ENCODE results near the gene SULF2. TPM values are rescaled to one million over a fixed set of nuclear protein-coding genes. Genes with fewer than 3 reads are reported as not detected.

SULF2 gene
- total RNA-seq, 1 experiment from 2014 or later: 13.0 TPM

- H3K4me1 ChIP-seq (ENCODE audit: control insufficient read depth in 1 of 2, insufficient read depth in 2 of 2, low read length in 2 of 2): no peaks in the 10 kb centered on the region
- H2AFZ ChIP-seq (ENCODE audit: low read depth, low read length, poor library complexity, severe bottlenecking): no peak overlapping the region
- H3K4me2 ChIP-seq (ENCODE audit: low read length): no peak overlapping the region
- intact Hi-C loops (cut with micrococcal nuclease): no loop called here
- H3K9ac ChIP-seq (ENCODE audit: low read length): no peak overlapping the region
- CTCF ChIA-PET: no interaction called here
- ATAC-seq (no peak), DNase-seq (ENCODE audit: low read depth, low spot score) (no peak)
- no peaks in the 10 kb centered on the region for H3K79me2 ChIP-seq (ENCODE audit: insufficient read depth, low read length)
- no peak overlapping the region for H3K27ac ChIP-seq (ENCODE audit: low read depth, low read length)
- TF ChIP-seq POLR2AphosphoS5 (IDR thresholded peaks at IDR 0.05; ENCODE audit: low read depth, low read length) (no peak), SP1 (IDR thresholded peaks at IDR 0.05; ENCODE audit: low read depth) (no peak), ATF3 (IDR thresholded peaks at IDR 0.05) (no peak), YY1 (IDR thresholded peaks at IDR 0.05; ENCODE audit: extremely low read depth, insufficient replicate concordance, low read depth, low read length) (no peak), TCF7L2 (IDR thresholded peaks at IDR 0.05; ENCODE audit: borderline replicate concordance, extremely low read depth, insufficient read depth, insufficient read length) (no peak)
- no peaks in the 10 kb centered on the region for H4K20me1 ChIP-seq (ENCODE audit: insufficient read depth)
- peaks cover 14% of the 10 kb centered on the region in 2 experiments; a peak in 3 of 4 replicates for H3K36me3 ChIP-seq (ENCODE audit: control insufficient read depth in 1 of 2, insufficient read depth in 2 of 2, low read length in 2 of 2)
- H3K4me3 ChIP-seq (replicated peaks in 1 of 2; ENCODE audit: low read depth in 1 of 2, low read length in 2 of 2): no peak overlapping the region
- POLR2A ChIA-PET: no interaction called here
- RAD21 ChIA-PET (ENCODE audit: low non-redundant PET in 1 of 2, low total read pairs in 2 of 2, uncharacterized antibody in 2 of 2, unreplicated experiment in 2 of 2): no interaction called here
- no peaks in the 10 kb centered on the region for H3K9me3 ChIP-seq (ENCODE audit: control insufficient read depth in 1 of 2, insufficient read depth in 1 of 2, low read depth in 1 of 2, low read length in 2 of 2)
- no peaks in the 10 kb centered on the region for H3K27me3 ChIP-seq (ENCODE audit: insufficient read depth, low read length)
- no TSS peak for BruUV-seq (replicated peaks)
- H3K9me2 ChIP-seq (ENCODE audit: insufficient read depth): no peaks in the 10 kb centered on the region
These were observed 131.4 kb downstream of the SULF2 start for GRCh38 chr20:47653869-47654268.

GRCh38 chr20:47652794-47653193 is 132.5 kb downstream of the SULF2 start:
- H3K27ac ChIP-seq (ENCODE audit: low read depth, low read length): no peak overlapping the region
- no TSS peak for BruUV-seq (replicated peaks)
- no peaks in the 10 kb centered on the region for H4K20me1 ChIP-seq (ENCODE audit: insufficient read depth)
- H3K79me2 ChIP-seq (ENCODE audit: insufficient read depth, low read length): no peaks in the 10 kb centered on the region
- no peaks in the 10 kb centered on the region for H3K27me3 ChIP-seq (ENCODE audit: insufficient read depth, low read length)
- RAD21 ChIA-PET (ENCODE audit: low non-redundant PET in 1 of 2, low total read pairs in 2 of 2, uncharacterized antibody in 2 of 2, unreplicated experiment in 2 of 2): no interaction called here
- no peaks in the 10 kb centered on the region for H3K9me3 ChIP-seq (ENCODE audit: control insufficient read depth in 1 of 2, insufficient read depth in 1 of 2, low read depth in 1 of 2, low read length in 2 of 2)
- H3K4me2 ChIP-seq (ENCODE audit: low read length): no peak overlapping the region
- H3K9me2 ChIP-seq (ENCODE audit: insufficient read depth): no peaks in the 10 kb centered on the region
- POLR2A ChIA-PET: no interaction called here
- DNase-seq (ENCODE audit: low read depth, low spot score) (no peak), ATAC-seq (no peak)
- H3K9ac ChIP-seq (ENCODE audit: low read length): no peak overlapping the region
- intact Hi-C loops (cut with micrococcal nuclease): no loop called here
- CTCF ChIA-PET: no interaction called here
- H3K36me3 ChIP-seq (ENCODE audit: control insufficient read depth in 1 of 2, insufficient read depth in 2 of 2, low read length in 2 of 2): peaks cover 14 to 17% of the 10 kb centered on the region in 2 experiments; a peak in 3 of 4 replicates
- no peak overlapping the region for H2AFZ ChIP-seq (ENCODE audit: low read depth, low read length, poor library complexity, severe bottlenecking)
- no peak overlapping the region for H3K4me3 ChIP-seq (replicated peaks in 1 of 2; ENCODE audit: low read depth in 1 of 2, low read length in 2 of 2)
- H3K4me1 ChIP-seq (ENCODE audit: control insufficient read depth in 1 of 2, insufficient read depth in 2 of 2, low read length in 2 of 2): no peaks in the 10 kb centered on the region
- TF ChIP-seq SRF (IDR thresholded peaks at IDR 0.05; ENCODE audit: low read depth): no peak
- TF ChIP-seq ZFX (IDR thresholded peaks at IDR 0.05): no peak
- TF ChIP-seq RAD21 (IDR thresholded peaks at IDR 0.05; ENCODE audit: low read depth): no peak
- TF ChIP-seq CBX3 (IDR thresholded peaks at IDR 0.05; ENCODE audit: low read depth): no peak
- TF ChIP-seq YY1 (IDR thresholded peaks at IDR 0.05; ENCODE audit: extremely low read depth, insufficient replicate concordance, low read depth, low read length): no peak
- no peak for TF ChIP-seq CTCF (IDR thresholded peaks at IDR 0.05 in 2 of 3, conservative IDR thresholded peaks at IDR 0.05 in 1 of 3; ENCODE audit: borderline replicate concordance in 1 of 3, insufficient read depth in 1 of 3, low read depth in 2 of 3, low read length in 2 of 3)
- no peak for TF ChIP-seq FOSL1 (IDR thresholded peaks at IDR 0.05; ENCODE audit: low read depth)
- TF ChIP-seq JUND (IDR thresholded peaks at IDR 0.05): no peak
- TF ChIP-seq EZH2phosphoT487 (IDR thresholded peaks at IDR 0.05; ENCODE audit: borderline replicate concordance): no peak
- no peak for TF ChIP-seq ZBTB33 (IDR thresholded peaks at IDR 0.05; ENCODE audit: extremely low read depth, insufficient replicate concordance, low read length)
- no peak for TF ChIP-seq EGR1 (IDR thresholded peaks at IDR 0.05; ENCODE audit: low read depth)
- TF ChIP-seq CEBPB (IDR thresholded peaks at IDR 0.05; ENCODE audit: low read depth): no peak
- TF ChIP-seq ATF3 (IDR thresholded peaks at IDR 0.05): no peak
- TF ChIP-seq ELF1 (IDR thresholded peaks at IDR 0.05; ENCODE audit: borderline replicate concordance, low read depth): no peak
- TF ChIP-seq MAX (IDR thresholded peaks at IDR 0.05): no peak
